ENCODE data around the gene FAM13A.

GRCh38 chr4:89099034-89099433 is 42.0 kb upstream of the FAM13A start:
- TF ChIP-seq POLR2AphosphoS5 (IDR thresholded peaks at IDR 0.05; ENCODE audit: low read depth, low read length) (no peak), BRCA1 (IDR thresholded peaks at IDR 0.05; ENCODE audit: low read depth, low read length) (no peak)

Measured in H1 (cell line).